ENCODE data around the gene PLCL1.

PLCL1 gene

GRCh38 chr2:198060277-198060676, 255.9 kb downstream of the PLCL1 start:
- DNase-seq (ENCODE audit: low read depth in 2 of 2) = no peak

GRCh38 chr2:198062826-198063225, 258.4 kb downstream of the PLCL1 start:
- DNase-seq (ENCODE audit: low read depth in 2 of 2) = no peak

- no peak for DNase-seq (ENCODE audit: low read depth in 2 of 2)
These were observed 258.8 kb downstream of the PLCL1 start for GRCh38 chr2:198063242-198063641.

GRCh38 chr2:198065322-198065721, 260.9 kb downstream of the PLCL1 start:
- DNase-seq (ENCODE audit: low read depth in 2 of 2) = no peak

- no peak for DNase-seq (ENCODE audit: low read depth in 2 of 2)
These were observed 262.2 kb downstream of the PLCL1 start for GRCh38 chr2:198066597-198066996.

GRCh38 chr2:198072655-198073054, 268.3 kb downstream of the PLCL1 start:
- DNase-seq (ENCODE audit: low read depth in 2 of 2) = no peak

- no peak for DNase-seq (ENCODE audit: low read depth in 2 of 2)
These were observed 268.9 kb downstream of the PLCL1 start for GRCh38 chr2:198073253-198073652.

GRCh38 chr2:198077477-198077876, 273.1 kb downstream of the PLCL1 start:
- no peak for DNase-seq (ENCODE audit: low read depth in 2 of 2)

- DNase-seq (ENCODE audit: low read depth in 2 of 2) = no peak
These were observed 276.7 kb downstream of the PLCL1 start for GRCh38 chr2:198080879-198081765.

GRCh38 chr2:198084156-198084555, 279.8 kb downstream of the PLCL1 start:
- DNase-seq (ENCODE audit: low read depth in 2 of 2) = no peak

- no peak for DNase-seq (ENCODE audit: low read depth in 2 of 2)
These were observed 291.6 kb downstream of the PLCL1 start for GRCh38 chr2:198096002-198096401.

GRCh38 chr2:198096965-198097364, 292.6 kb downstream of the PLCL1 start:
- DNase-seq (ENCODE audit: low read depth in 2 of 2) = no peak

- no peak for DNase-seq (ENCODE audit: low read depth in 2 of 2)
These were observed 293.2 kb downstream of the PLCL1 start for GRCh38 chr2:198097630-198098029.

GRCh38 chr2:198098386-198098785, 294.0 kb downstream of the PLCL1 start:
- DNase-seq (ENCODE audit: low read depth in 2 of 2) = no peak

- DNase-seq (ENCODE audit: low read depth in 2 of 2) = no peak
These were observed 294.5 kb downstream of the PLCL1 start for GRCh38 chr2:198098918-198099317.

- no peak for DNase-seq (ENCODE audit: low read depth in 2 of 2)
These were observed 296.0 kb downstream of the PLCL1 start for GRCh38 chr2:198100346-198100745.

GRCh38 chr2:198101688-198102087, 297.3 kb downstream of the PLCL1 start:
- DNase-seq (ENCODE audit: low read depth in 2 of 2) = no peak

- DNase-seq (ENCODE audit: low read depth in 2 of 2) = no peak
These were observed 297.7 kb downstream of the PLCL1 start for GRCh38 chr2:198102120-198102519.

GRCh38 chr2:198102856-198103255, 298.5 kb downstream of the PLCL1 start:
- DNase-seq (ENCODE audit: low read depth in 2 of 2) = no peak

GRCh38 chr2:198106621-198107385, 302.4 kb downstream of the PLCL1 start:
- DNase-seq (ENCODE audit: low read depth in 2 of 2) = no peak

GRCh38 chr2:198113316-198113715, 308.9 kb downstream of the PLCL1 start:
- no peak for DNase-seq (ENCODE audit: low read depth in 2 of 2)

GRCh38 chr2:198114064-198114463, 309.7 kb downstream of the PLCL1 start:
- no peak for DNase-seq (ENCODE audit: low read depth in 2 of 2)

GRCh38 chr2:198115201-198115600, 310.8 kb downstream of the PLCL1 start:
- no peak for DNase-seq (ENCODE audit: low read depth in 2 of 2)

Data from activated CD8-positive, alpha-beta memory T cell treated with anti-CD3 and anti-CD28 coated beads for 4 hours (primary cell).